ENCODE measurements around the gene NSG1.

DNA sequence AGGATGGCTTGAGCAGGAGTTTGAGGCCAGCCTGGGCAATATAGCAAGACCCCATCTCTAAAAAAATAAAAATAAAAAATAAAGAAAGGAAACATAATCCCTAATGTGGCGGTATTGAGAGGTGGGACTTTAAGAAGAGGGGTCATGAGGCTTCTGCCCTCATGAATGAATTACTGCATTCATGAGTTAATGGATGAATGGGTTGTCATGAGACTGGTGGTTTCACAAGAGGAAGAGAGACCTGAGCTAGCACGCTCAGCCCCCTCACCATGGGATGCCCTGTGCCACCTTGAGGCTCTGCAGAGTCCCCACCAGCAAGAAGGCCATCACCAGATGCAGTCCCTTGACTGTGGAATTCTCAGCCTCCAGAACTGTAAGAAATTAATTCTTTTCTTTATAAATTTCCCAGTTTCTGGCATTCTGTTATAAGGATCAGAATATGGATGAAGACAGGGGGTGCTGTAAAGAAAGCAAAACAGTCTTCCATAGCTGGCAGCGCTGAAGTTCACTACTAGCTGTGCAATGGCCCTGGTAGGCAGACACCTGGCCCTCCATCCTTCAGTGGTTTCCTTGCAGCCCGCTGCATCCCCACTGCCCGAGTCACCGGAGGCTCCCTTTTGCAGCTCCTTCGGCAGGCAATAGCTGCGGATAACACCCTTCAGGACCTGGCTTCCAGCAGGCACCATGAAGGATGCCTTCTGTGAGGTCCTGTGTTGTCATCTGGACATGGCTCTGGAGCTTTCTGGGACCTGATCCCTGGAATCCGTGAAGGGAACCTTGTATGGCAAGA, 44.8 kb upstream of the NSG1 start:
- TF ChIP-seq, protein P1, sequence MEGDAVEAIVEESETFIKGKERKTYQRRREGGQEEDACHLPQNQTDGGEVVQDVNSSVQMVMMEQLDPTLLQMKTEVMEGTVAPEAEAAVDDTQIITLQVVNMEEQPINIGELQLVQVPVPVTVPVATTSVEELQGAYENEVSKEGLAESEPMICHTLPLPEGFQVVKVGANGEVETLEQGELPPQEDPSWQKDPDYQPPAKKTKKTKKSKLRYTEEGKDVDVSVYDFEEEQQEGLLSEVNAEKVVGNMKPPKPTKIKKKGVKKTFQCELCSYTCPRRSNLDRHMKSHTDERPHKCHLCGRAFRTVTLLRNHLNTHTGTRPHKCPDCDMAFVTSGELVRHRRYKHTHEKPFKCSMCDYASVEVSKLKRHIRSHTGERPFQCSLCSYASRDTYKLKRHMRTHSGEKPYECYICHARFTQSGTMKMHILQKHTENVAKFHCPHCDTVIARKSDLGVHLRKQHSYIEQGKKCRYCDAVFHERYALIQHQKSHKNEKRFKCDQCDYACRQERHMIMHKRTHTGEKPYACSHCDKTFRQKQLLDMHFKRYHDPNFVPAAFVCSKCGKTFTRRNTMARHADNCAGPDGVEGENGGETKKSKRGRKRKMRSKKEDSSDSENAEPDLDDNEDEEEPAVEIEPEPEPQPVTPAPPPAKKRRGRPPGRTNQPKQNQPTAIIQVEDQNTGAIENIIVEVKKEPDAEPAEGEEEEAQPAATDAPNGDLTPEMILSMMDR (IDR thresholded peaks at IDR 0.05; ENCODE audit: extremely low read depth in 1 of 2, insufficient read depth in 1 of 2, low read depth in 1 of 2, low read length in 2 of 2): no peak
- TF ChIP-seq EZH2 (IDR thresholded peaks at IDR 0.05; ENCODE audit: borderline replicate concordance, low read depth, low read length, severe bottlenecking) (no peak), POLR2A (IDR thresholded peaks at IDR 0.05; ENCODE audit: low read depth, low read length) (no peak), JUN (IDR thresholded peaks at IDR 0.05; ENCODE audit: borderline replicate concordance, insufficient read depth, insufficient read length, low read depth) (no peak), POLR2AphosphoS5 (IDR thresholded peaks at IDR 0.05; ENCODE audit: insufficient read depth, low read depth, low read length) (no peak), GATA2 (IDR thresholded peaks at IDR 0.05; ENCODE audit: insufficient read depth, insufficient read length, low read depth, low read length) (no peak)
- TF ChIP-seq, protein P2, sequence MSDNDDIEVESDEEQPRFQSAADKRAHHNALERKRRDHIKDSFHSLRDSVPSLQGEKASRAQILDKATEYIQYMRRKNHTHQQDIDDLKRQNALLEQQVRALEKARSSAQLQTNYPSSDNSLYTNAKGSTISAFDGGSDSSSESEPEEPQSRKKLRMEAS (IDR thresholded peaks at IDR 0.05; ENCODE audit: insufficient read depth, insufficient read length): no peak

Data from endothelial cell of umbilical vein (primary cell).